ENCODE measurements around the gene USP53.

GRCh38 chr4:119246177-119246733 is 33.7 kb downstream of the USP53 start:
- TF ChIP-seq CTCF (IDR thresholded peaks at IDR 0.05; ENCODE audit: insufficient read depth, low read length, poor library complexity, severe bottlenecking) (no peak), EZH2phosphoT487 (conservative IDR thresholded peaks at IDR 0.05; ENCODE audit: low read length) (no peak)

Measured in SU-DHL-6 (cell line).